ENCODE results near the gene C14orf132. TPM values are rescaled to one million over a fixed set of nuclear protein-coding genes. Genes with fewer than 3 reads are reported as not detected.

Gene C14orf132
- total RNA-seq, 2 experiments from 2014 or later = 2.0 to 2.4 TPM

- no peaks in the 10 kb centered on the region for H3K9me3 Mint-ChIP-seq
- peaks cover 0 to 4% of the 10 kb centered on the region in 2 experiments for H3K27me3 ChIP-seq (ENCODE audit: control insufficient read depth in 1 of 2, insufficient read depth in 2 of 2, low read length in 2 of 2)
- POLR2A ChIA-PET = no interaction called here
These were observed 63.9 kb downstream of the C14orf132 start for GRCh38 chr14:96103075-96103474.

GRCh38 chr14:96103560-96104460, 64.6 kb downstream of the C14orf132 start:
- Mint-ChIP-seq H3K27me3 (no peaks in the 10 kb centered on the region), H3K9me3 (no peaks in the 10 kb centered on the region), H3K27ac (no peak overlapping the region), H3K36me3 (ENCODE audit: low read depth) (no peaks in the 10 kb centered on the region), H3K4me1 (ENCODE audit: low read depth) (peaks cover 7% of the 10 kb centered on the region), H3K4me3 (no peak overlapping the region)
- no peak for ATAC-seq (ENCODE audit: poor library complexity)
- intact Hi-C loops (cut with DNase I, micrococcal nuclease) = loop anchor here in 1 of 2 experiments (5.0 kb wide), 1 partner anchor 92 kb away; no protein-coding TSS in a partner anchor
- ChIA-PET POLR2A (no interaction called here), CTCF (no interaction called here)
- no peak overlapping the region for H3K4me3 ChIP-seq (ENCODE audit: low read length)
- no peak for TF ChIP-seq CTCF (IDR thresholded peaks at IDR 0.05)
- H3K27me3 ChIP-seq (ENCODE audit: control insufficient read depth in 1 of 2, insufficient read depth in 2 of 2, low read length in 2 of 2) = peaks cover 0 to under 1% of the 10 kb centered on the region in 2 experiments
- H3K9me3 ChIP-seq (ENCODE audit: control insufficient read depth in 1 of 2, insufficient read depth in 1 of 2, low read length in 2 of 2) = no peaks in the 10 kb centered on the region
- no peak overlapping the region for H3K27ac ChIP-seq (ENCODE audit: low read depth in 1 of 2, low read length in 2 of 2)
- peaks cover 3% of the 10 kb centered on the region for H3K4me1 ChIP-seq (ENCODE audit: insufficient read depth, low read length)
- H3K36me3 ChIP-seq (ENCODE audit: insufficient read depth, low read length) = no peaks in the 10 kb centered on the region
- DNase-seq = no peak

More at GRCh38 chr14:96103075-96103474, 63.9 kb downstream of the C14orf132 start:
- intact Hi-C loops (cut with DNase I, micrococcal nuclease) = loop anchor here in 1 of 2 experiments (5.0 kb wide), 1 partner anchor 91 kb away; no protein-coding TSS in a partner anchor
- no peak overlapping the region for H3K27ac Mint-ChIP-seq
- TF ChIP-seq CTCF (IDR thresholded peaks at IDR 0.05) = no peak
- no peak overlapping the region for H3K4me3 ChIP-seq (ENCODE audit: low read length)
- ATAC-seq (ENCODE audit: poor library complexity) (no peak), DNase-seq (no peak)
- no peaks in the 10 kb centered on the region for H3K27me3 Mint-ChIP-seq
- CTCF ChIA-PET = no interaction called here
- no peak overlapping the region for H3K4me3 Mint-ChIP-seq
- peaks cover 7% of the 10 kb centered on the region for H3K4me1 Mint-ChIP-seq (ENCODE audit: low read depth)
- no peak overlapping the region for H3K27ac ChIP-seq (ENCODE audit: low read depth in 1 of 2, low read length in 2 of 2)
- H3K36me3 Mint-ChIP-seq (ENCODE audit: low read depth) = no peaks in the 10 kb centered on the region
- no peaks in the 10 kb centered on the region for H3K36me3 ChIP-seq (ENCODE audit: insufficient read depth, low read length)
- H3K4me1 ChIP-seq (ENCODE audit: insufficient read depth, low read length) = peaks cover 3% of the 10 kb centered on the region
- H3K9me3 ChIP-seq (ENCODE audit: control insufficient read depth in 1 of 2, insufficient read depth in 1 of 2, low read length in 2 of 2) = no peaks in the 10 kb centered on the region

- H3K4me3 ChIP-seq (ENCODE audit: low read length) = no peak overlapping the region
- Mint-ChIP-seq H3K27me3 (no peaks in the 10 kb centered on the region), H3K36me3 (ENCODE audit: low read depth) (no peaks in the 10 kb centered on the region), H3K27ac (no peak overlapping the region), H3K4me1 (ENCODE audit: low read depth) (peaks cover 7% of the 10 kb centered on the region), H3K4me3 (no peak overlapping the region), H3K9me3 (no peaks in the 10 kb centered on the region)
- ATAC-seq (ENCODE audit: poor library complexity) = no peak
- TF ChIP-seq CTCF (IDR thresholded peaks at IDR 0.05) = no peak
- H3K4me1 ChIP-seq (ENCODE audit: insufficient read depth, low read length) = peaks cover 3% of the 10 kb centered on the region
- DNase-seq = no peak
- H3K9me3 ChIP-seq (ENCODE audit: control insufficient read depth in 1 of 2, insufficient read depth in 1 of 2, low read length in 2 of 2) = no peaks in the 10 kb centered on the region
- intact Hi-C loops (cut with DNase I, micrococcal nuclease) = loop anchor here in 1 of 2 experiments (5.0 kb wide), 1 partner anchor 92 kb away; no protein-coding TSS in a partner anchor
- no peaks in the 10 kb centered on the region for H3K27me3 ChIP-seq (ENCODE audit: control insufficient read depth in 1 of 2, insufficient read depth in 2 of 2, low read length in 2 of 2)
- H3K27ac ChIP-seq (ENCODE audit: low read depth in 1 of 2, low read length in 2 of 2) = no peak overlapping the region
- H3K36me3 ChIP-seq (ENCODE audit: insufficient read depth, low read length) = no peaks in the 10 kb centered on the region
- CTCF ChIA-PET = no interaction called here
- POLR2A ChIA-PET = no interaction called here
These were observed 65.4 kb downstream of the C14orf132 start for GRCh38 chr14:96104469-96105057.

All from CD4-positive, alpha-beta T cell (primary cell).